Fibroblast of pulmonary artery (primary cell): ENCODE results near the gene MAZ.

Experiments
- DNase-seq: peaks from one replicate; pipeline ENCODE4 v3.0.0-alpha.2; 2010; ENCODE audit warnings: low read depth
- H3K4me3 ChIP-seq: replicated peaks from 2 replicates; pipeline ENCODE4 v1.5.1; 2011; ENCODE audit warnings: low read depth, mild to moderate bottlenecking, control low read depth, low read length, moderate library complexity
- TF ChIP-seq, protein P1 (sequence below): IDR thresholded peaks from 2 replicates; pipeline ENCODE4 v1.5.1; 2011; ENCODE audit warnings: mild to moderate bottlenecking, control low read depth, low read length, inconsistent platforms; ENCODE audit errors: missing control alignments

Gene MAZ

GRCh38 chr16:29850998-29851397 lies 44.7 kb downstream of the MAZ start:
- TF ChIP-seq, protein P1, sequence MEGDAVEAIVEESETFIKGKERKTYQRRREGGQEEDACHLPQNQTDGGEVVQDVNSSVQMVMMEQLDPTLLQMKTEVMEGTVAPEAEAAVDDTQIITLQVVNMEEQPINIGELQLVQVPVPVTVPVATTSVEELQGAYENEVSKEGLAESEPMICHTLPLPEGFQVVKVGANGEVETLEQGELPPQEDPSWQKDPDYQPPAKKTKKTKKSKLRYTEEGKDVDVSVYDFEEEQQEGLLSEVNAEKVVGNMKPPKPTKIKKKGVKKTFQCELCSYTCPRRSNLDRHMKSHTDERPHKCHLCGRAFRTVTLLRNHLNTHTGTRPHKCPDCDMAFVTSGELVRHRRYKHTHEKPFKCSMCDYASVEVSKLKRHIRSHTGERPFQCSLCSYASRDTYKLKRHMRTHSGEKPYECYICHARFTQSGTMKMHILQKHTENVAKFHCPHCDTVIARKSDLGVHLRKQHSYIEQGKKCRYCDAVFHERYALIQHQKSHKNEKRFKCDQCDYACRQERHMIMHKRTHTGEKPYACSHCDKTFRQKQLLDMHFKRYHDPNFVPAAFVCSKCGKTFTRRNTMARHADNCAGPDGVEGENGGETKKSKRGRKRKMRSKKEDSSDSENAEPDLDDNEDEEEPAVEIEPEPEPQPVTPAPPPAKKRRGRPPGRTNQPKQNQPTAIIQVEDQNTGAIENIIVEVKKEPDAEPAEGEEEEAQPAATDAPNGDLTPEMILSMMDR = no peak
- no peak for DNase-seq
- no peak overlapping the region for H3K4me3 ChIP-seq

DNA sequence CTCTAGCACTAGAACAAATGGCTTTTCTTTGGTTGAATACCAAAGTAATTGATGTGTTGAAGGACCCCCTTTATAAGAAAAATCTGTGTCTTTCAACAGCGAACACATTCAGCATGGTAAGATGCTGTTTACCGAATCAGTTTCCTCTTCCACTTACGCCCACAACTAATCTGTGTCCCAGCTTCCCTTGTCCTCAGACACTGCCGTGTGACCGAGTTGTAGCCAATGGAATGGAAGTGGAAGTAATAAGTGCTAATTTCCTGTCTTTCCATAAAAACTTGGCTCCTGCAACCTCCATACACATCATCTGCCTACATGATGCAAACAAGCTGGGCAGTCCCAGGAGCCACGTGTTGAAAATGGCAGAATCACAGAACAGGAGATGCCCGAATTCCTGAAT lies 46.3 kb downstream of the MAZ start:
- no peak overlapping the region for H3K4me3 ChIP-seq
- DNase-seq = peak; percentile 84
- TF ChIP-seq, protein P1 = no peak

DNA sequence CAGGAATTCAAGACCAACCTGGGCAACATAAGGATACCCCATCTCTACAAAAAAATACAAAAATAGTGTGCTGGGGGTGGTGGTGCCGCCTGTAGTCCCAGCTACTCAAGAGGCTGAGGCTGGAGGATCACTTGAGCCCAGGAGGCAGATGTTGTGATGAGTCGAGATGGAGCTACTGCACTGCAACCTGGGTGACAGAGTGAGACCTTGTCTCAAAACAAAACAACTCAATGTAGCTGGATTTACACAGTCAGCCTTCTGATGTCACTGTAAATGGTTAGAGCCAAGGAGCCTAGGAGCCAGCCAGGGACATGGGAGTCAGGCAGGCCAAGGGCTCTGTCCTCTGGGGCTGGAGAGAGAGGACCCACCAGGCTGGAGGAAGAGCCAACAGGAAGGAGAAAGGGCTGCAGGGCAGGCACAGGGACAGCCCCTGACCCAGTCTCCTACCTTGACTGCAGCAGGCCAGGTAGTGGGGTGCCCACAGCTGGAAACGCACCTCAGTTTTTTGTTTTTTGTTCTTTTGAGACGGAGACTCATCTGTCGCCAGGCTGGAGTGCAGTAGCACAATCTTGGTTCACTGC lies 48.3 kb downstream of the MAZ start:
- no peak for DNase-seq
- no peak overlapping the region for H3K4me3 ChIP-seq
- TF ChIP-seq, protein P1 = no peak

GRCh38 chr16:29857133-29857760 lies 50.9 kb downstream of the MAZ start:
- peak; percentile 13 for DNase-seq
- TF ChIP-seq, protein P1 = no peak
- H3K4me3 ChIP-seq = no peak overlapping the region

- TF ChIP-seq, protein P1 = no peak
- no peak for DNase-seq
- no peak overlapping the region for H3K4me3 ChIP-seq
Observed at GRCh38 chr16:29858149-29858849, 52.0 kb downstream of the MAZ start.

- no peak for DNase-seq
- TF ChIP-seq, protein P1 = no peak
- no peak overlapping the region for H3K4me3 ChIP-seq
Observed at GRCh38 chr16:29858974-29859373, 52.6 kb downstream of the MAZ start.
